NT2/D1 (cell line): ENCODE data around the gene CLINT1.

ENCODE experiments used
- SUZ12 ChIP-seq: IDR thresholded peaks from 2 replicates; pipeline ENCODE4 v1.6.1; 2011; ENCODE audit not compliant: insufficient read length, insufficient read depth; ENCODE audit errors: extremely low read depth
- YY1 ChIP-seq: IDR thresholded peaks from 2 replicates; pipeline ENCODE4 v1.6.1; 2011; ENCODE audit not compliant: insufficient read length, insufficient read depth
- ZNF274 ChIP-seq: IDR thresholded peaks from 2 replicates; pipeline ENCODE4 v1.6.1; 2011; ENCODE audit warnings: mild to moderate bottlenecking, low read depth, low read length

DNA sequence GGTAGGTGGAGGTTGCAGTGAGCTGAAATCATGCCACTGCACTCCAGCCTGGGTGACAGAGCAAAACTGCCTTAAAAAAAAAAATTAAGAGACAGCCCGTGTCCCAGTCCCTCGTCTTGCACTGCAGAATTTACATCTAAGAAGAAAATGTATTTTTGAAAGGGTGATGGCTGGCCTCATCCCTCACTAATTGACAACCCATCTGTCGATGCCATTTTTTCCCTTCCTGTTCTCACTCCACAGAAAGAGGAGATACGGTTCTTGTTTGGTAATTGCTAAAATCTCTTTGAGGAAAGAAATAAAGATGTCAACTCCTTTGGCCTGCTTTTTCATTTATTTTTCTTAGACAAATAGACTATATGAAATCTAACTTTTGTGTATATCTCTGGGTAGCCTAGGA, 117.8 kb downstream of the CLINT1 start:
- TF ChIP-seq ZNF274 (no peak), YY1 (no peak), SUZ12 (no peak)
